ENCODE results near the gene FGA. TPM values are rescaled to one million over a fixed set of nuclear protein-coding genes. Genes with fewer than 3 reads are reported as not detected.

FGA gene
- total RNA-seq, 1 donor from 2014 or later = not detected

- H3K9me3 Mint-ChIP-seq = no peaks in the 10 kb centered on the region
- intact Hi-C loops (cut with micrococcal nuclease) = loop anchor here (10.0 kb wide), 1 partner anchor 1270 kb away; the partner anchor contains the start of gene MND1
- POLR2A ChIA-PET = no interaction called here
- TF ChIP-seq, protein P1, sequence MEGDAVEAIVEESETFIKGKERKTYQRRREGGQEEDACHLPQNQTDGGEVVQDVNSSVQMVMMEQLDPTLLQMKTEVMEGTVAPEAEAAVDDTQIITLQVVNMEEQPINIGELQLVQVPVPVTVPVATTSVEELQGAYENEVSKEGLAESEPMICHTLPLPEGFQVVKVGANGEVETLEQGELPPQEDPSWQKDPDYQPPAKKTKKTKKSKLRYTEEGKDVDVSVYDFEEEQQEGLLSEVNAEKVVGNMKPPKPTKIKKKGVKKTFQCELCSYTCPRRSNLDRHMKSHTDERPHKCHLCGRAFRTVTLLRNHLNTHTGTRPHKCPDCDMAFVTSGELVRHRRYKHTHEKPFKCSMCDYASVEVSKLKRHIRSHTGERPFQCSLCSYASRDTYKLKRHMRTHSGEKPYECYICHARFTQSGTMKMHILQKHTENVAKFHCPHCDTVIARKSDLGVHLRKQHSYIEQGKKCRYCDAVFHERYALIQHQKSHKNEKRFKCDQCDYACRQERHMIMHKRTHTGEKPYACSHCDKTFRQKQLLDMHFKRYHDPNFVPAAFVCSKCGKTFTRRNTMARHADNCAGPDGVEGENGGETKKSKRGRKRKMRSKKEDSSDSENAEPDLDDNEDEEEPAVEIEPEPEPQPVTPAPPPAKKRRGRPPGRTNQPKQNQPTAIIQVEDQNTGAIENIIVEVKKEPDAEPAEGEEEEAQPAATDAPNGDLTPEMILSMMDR (IDR thresholded peaks at IDR 0.05) = no peak
- peaks cover 9% of the 10 kb centered on the region for H3K27me3 Mint-ChIP-seq
- DNase-seq (no peak), ATAC-seq (ENCODE audit: low read depth) (no peak)
- peaks cover 15% of the 10 kb centered on the region for H3K4me1 Mint-ChIP-seq
- H3K27ac Mint-ChIP-seq = no peak overlapping the region
- CTCF ChIA-PET = no interaction called here
- no peak overlapping the region for H3K4me3 Mint-ChIP-seq
- H3K36me3 Mint-ChIP-seq (ENCODE audit: low read depth) = no peaks in the 10 kb centered on the region
These were observed 24.7 kb upstream of the FGA start for GRCh38 chr4:154615211-154615610.

GRCh38 chr4:154614306-154614705 lies 23.8 kb upstream of the FGA start:
- peaks cover 12% of the 10 kb centered on the region for H3K27me3 Mint-ChIP-seq
- TF ChIP-seq, protein P1 (IDR thresholded peaks at IDR 0.05) = no peak
- CTCF ChIA-PET = interaction anchor here (2.5 kb wide), 1 partner anchor 8 kb away, joined by 6 read pairs; no protein-coding TSS in a partner anchor
- ATAC-seq (ENCODE audit: low read depth) = no peak
- POLR2A ChIA-PET = no interaction called here
- no peaks in the 10 kb centered on the region for H3K9me3 Mint-ChIP-seq
- H3K4me3 Mint-ChIP-seq = no peak overlapping the region
- no peaks in the 10 kb centered on the region for H3K36me3 Mint-ChIP-seq (ENCODE audit: low read depth)
- intact Hi-C loops (cut with micrococcal nuclease) = loop anchor here (10.0 kb wide), 1 partner anchor 1270 kb away; the partner anchor contains the start of gene MND1
- DNase-seq = no peak
- no peak overlapping the region for H3K27ac Mint-ChIP-seq
- H3K4me1 Mint-ChIP-seq = peaks cover 15% of the 10 kb centered on the region

DNA sequence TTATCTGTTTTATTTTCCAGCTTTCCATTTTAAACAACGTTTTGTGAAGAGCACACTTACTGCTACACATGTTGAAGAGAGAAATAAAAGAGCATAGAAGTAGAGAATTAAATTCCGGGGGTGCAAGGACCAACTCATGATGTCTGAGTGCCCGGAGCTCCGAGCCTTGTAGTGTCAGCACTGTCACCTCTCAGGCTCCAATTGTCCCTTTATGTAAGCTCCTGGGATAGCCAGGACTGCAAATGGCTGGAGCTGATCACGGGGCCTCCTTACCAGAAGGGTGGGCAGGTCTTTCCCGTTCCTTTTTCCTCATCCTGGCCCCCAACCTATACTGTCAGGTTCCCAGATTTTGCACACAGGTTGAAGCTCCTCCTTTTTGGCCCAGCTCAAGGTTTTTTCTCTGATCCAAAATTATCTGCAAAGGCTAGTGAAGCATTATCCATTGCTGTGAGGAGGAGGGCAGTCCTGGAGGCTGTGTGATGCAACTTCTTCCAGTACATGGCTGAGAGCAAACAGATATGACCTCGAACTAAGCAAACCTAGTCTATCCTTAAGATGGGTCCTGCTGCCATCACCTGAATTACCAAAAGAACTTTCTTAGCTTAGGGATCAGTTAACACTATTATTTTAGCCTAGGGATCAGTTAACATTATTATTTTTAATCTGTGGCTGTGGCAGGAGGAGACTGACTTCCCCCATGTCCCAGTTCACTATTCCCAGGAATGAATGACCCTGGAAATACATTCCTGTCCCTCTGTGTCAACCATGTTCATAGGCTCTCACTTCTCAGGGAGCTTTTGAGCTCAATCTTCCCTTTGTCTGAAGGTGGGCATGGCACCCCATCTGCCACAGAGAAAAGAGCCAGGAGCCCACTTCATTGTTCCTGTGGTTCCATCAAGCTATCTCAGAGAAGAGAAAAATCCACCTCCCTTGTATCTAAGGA lies 22.2 kb upstream of the FGA start, which contains the start of gene FGG:
Gene FGG, minus strand, starts transcription at position 185 of the 943 bp plus-strand sequence. Its CDS starts 47 bp downstream, at position 138.
- Mint-ChIP-seq H3K27me3 (peaks cover 19% of the 10 kb centered on the region), H3K4me3 (no peak within 1 kb of the TSS), H3K36me3 (ENCODE audit: low read depth) (no peaks in the 10 kb centered on the region), H3K9me3 (no peaks in the 10 kb centered on the region), H3K27ac (no peak within 1 kb of the TSS), H3K4me1 (peaks cover 11% of the 10 kb centered on the region)
- DNase-seq (no peak), ATAC-seq (ENCODE audit: low read depth) (no peak)
- ChIA-PET CTCF (interaction anchor here (2.5 kb wide), 1 partner anchor 10 kb away, joined by 6 read pairs; no protein-coding TSS in a partner anchor), POLR2A (no interaction called here)
- TF ChIP-seq, protein P1 (IDR thresholded peaks at IDR 0.05) = no peak
- intact Hi-C loops (cut with micrococcal nuclease) = loop anchor here (10.0 kb wide), 1 partner anchor 1268 kb away; the partner anchor contains the start of gene MND1

DNA sequence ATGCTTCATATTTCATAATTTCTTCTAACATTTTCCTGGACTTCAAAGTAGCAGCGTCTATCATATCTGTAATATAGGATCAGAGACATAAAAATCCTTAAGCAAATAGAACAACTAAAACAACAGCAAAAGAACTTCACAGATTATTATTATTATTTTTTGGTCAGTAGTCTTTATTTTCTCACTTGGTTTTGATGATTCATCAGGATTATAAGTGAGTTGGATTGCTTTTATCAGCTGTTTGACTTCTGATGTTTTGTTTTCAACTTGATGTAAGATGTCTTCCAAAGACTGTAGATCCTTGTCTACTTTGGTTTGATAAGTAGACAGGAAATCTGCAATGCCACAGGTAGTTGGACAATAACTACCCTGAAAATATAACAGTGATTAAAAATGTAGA lies 21.3 kb upstream of the FGA start:
- ATAC-seq (ENCODE audit: low read depth) (no peak), DNase-seq (no peak)
- ChIA-PET POLR2A (no interaction called here), CTCF (no interaction called here)
- H3K36me3 Mint-ChIP-seq (ENCODE audit: low read depth) = no peaks in the 10 kb centered on the region
- TF ChIP-seq, protein P1 (IDR thresholded peaks at IDR 0.05) = no peak
- H3K27ac Mint-ChIP-seq = no peak overlapping the region
- H3K27me3 Mint-ChIP-seq = peaks cover 26% of the 10 kb centered on the region
- H3K4me3 Mint-ChIP-seq = no peak overlapping the region
- H3K4me1 Mint-ChIP-seq = peaks cover 8% of the 10 kb centered on the region
- intact Hi-C loops (cut with micrococcal nuclease) = loop anchor here (10.0 kb wide), 1 partner anchor 1267 kb away; the partner anchor contains the start of gene MND1
- H3K9me3 Mint-ChIP-seq = no peaks in the 10 kb centered on the region

GRCh38 chr4:154610582-154610981 lies 20.0 kb upstream of the FGA start:
- Mint-ChIP-seq H3K36me3 (ENCODE audit: low read depth) (no peaks in the 10 kb centered on the region), H3K9me3 (no peaks in the 10 kb centered on the region), H3K4me3 (no peak overlapping the region), H3K27me3 (peaks cover 28% of the 10 kb centered on the region), H3K27ac (no peak overlapping the region), H3K4me1 (no peaks in the 10 kb centered on the region)
- ChIA-PET POLR2A (no interaction called here), CTCF (interaction anchor here (3.1 kb wide), 1 partner anchor 8 kb away, joined by 7 read pairs; no protein-coding TSS in a partner anchor)
- ATAC-seq (ENCODE audit: low read depth) = no peak
- DNase-seq = no peak
- intact Hi-C loops (cut with micrococcal nuclease) = loop anchor here (10.0 kb wide), 1 partner anchor 1266 kb away; the partner anchor contains the start of gene MND1
- TF ChIP-seq, protein P1 (IDR thresholded peaks at IDR 0.05) = no peak

Data from activated B cell treated with CpG ODN at 0.5 μM for 24 hours (primary cell).